HG02610 (cell line): ENCODE data around the gene DFFA.
"Not testable (repeated sequence)": the region's sequence is repeated elsewhere in the genome, so short reads cannot be mapped to it uniquely, and the experiment has no call there.

ENCODE experiments used
- ATAC-seq: cut with Tn5 transposase; IDR thresholded peaks from one replicate; pipeline ENCODE4 v1.9.1; 2021; ENCODE audit warnings: mild to moderate bottlenecking, moderate library complexity; ENCODE audit not compliant: unreplicated experiment

DFFA gene

GRCh38 chr1:10470043-10470442, 2.3 kb downstream of the DFFA start:
- ATAC-seq = no peak

- ATAC-seq = no peak
These were observed 5.3 kb downstream of the DFFA start for GRCh38 chr1:10467078-10467477.

GRCh38 chr1:10459184-10459583, 13.1 kb downstream of the DFFA start:
- ATAC-seq = no peak

GRCh38 chr1:10457875-10458274, 14.5 kb downstream of the DFFA start:
- no peak for ATAC-seq

GRCh38 chr1:10457462-10457861, 14.9 kb downstream of the DFFA start:
- not testable (repeated sequence) for ATAC-seq

- ATAC-seq = no peak
These were observed 15.7 kb downstream of the DFFA start for GRCh38 chr1:10456661-10457060.

GRCh38 chr1:10456048-10456447, 16.3 kb downstream of the DFFA start:
- ATAC-seq = no peak

- no peak for ATAC-seq
These were observed 21.0 kb downstream of the DFFA start for GRCh38 chr1:10451287-10451686.

GRCh38 chr1:10450836-10451235, 21.5 kb downstream of the DFFA start:
- no peak for ATAC-seq

GRCh38 chr1:10450156-10450814, 22.0 kb downstream of the DFFA start:
- no peak for ATAC-seq

- ATAC-seq = no peak
These were observed 22.6 kb downstream of the DFFA start, which contains the start of gene CORT for GRCh38 chr1:10449751-10450150. Gene CORT, plus strand, starts transcription at chr1:10450031. Its CDS starts 193 bp downstream, at chr1:10450224.

GRCh38 chr1:10446790-10447422, 25.4 kb downstream of the DFFA start:
- ATAC-seq = no peak

GRCh38 chr1:10444795-10445397, 27.4 kb downstream of the DFFA start:
- no peak for ATAC-seq

GRCh38 chr1:10444248-10444647, 28.1 kb downstream of the DFFA start:
- no peak for ATAC-seq

- no peak for ATAC-seq
These were observed 31.5 kb downstream of the DFFA start for GRCh38 chr1:10440794-10441193.

GRCh38 chr1:10440305-10440704, 32.0 kb downstream of the DFFA start:
- ATAC-seq = no peak

- no peak for ATAC-seq
These were observed 33.6 kb downstream of the DFFA start for GRCh38 chr1:10438677-10439163.

- no peak for ATAC-seq
These were observed 35.3 kb downstream of the DFFA start for GRCh38 chr1:10437052-10437451.

GRCh38 chr1:10434590-10434989, 37.7 kb downstream of the DFFA start:
- no peak for ATAC-seq

GRCh38 chr1:10433790-10434189, 38.5 kb downstream of the DFFA start:
- no peak for ATAC-seq

GRCh38 chr1:10432910-10433700, 39.2 kb downstream of the DFFA start:
- ATAC-seq = no peak
